Measurements from ENCODE around the gene SLC36A3. TPM values are rescaled to one million over a fixed set of nuclear protein-coding genes. Genes with fewer than 3 reads are reported as not detected.

The SLC36A3 gene
- total and polyA plus RNA-seq, 2 of the 8 experiments (the other 6 are each of a cell fraction or from before 2014, with no cell fraction given) = not detected

- H4K91ac ChIP-seq (replicated peaks; ENCODE audit: insufficient read length, low read length) = no peak overlapping the region
- no peak for TF ChIP-seq TCF12 (IDR thresholded peaks at IDR 0.05; ENCODE audit: low read depth, low read length)
- no peak for TF ChIP-seq TAF1 (IDR thresholded peaks at IDR 0.05; ENCODE audit: low read depth, low read length)
- TF ChIP-seq BRCA1 (IDR thresholded peaks at IDR 0.05; ENCODE audit: low read depth, low read length) = no peak
- no peak for TF ChIP-seq TBP (IDR thresholded peaks at IDR 0.05; ENCODE audit: low read depth, low read length)
- no peak for TF ChIP-seq KDM4A (IDR thresholded peaks at IDR 0.05; ENCODE audit: low read depth, low read length, severe bottlenecking)
- TF ChIP-seq SP2 (IDR thresholded peaks at IDR 0.05; ENCODE audit: low read length) = no peak
- TF ChIP-seq KDM5A (IDR thresholded peaks at IDR 0.05; ENCODE audit: low read length) = no peak
- TF ChIP-seq SUZ12 (IDR thresholded peaks at IDR 0.05; ENCODE audit: low read length) = no peak
- TF ChIP-seq USF2 (IDR thresholded peaks at IDR 0.05; ENCODE audit: low read length) = no peak
- no peak for TF ChIP-seq EZH2 (IDR thresholded peaks at IDR 0.05; ENCODE audit: low read depth, low read length, severe bottlenecking)
- no peak for TF ChIP-seq ASH2L (IDR thresholded peaks at IDR 0.05; ENCODE audit: low read length)
- H4K5ac ChIP-seq (ENCODE audit: insufficient read length, low read depth, low read length) = no peak overlapping the region
- no peak for DNase-seq (ENCODE audit: low read depth in 1 of 2, low spot score in 2 of 2)
- H3K4me1 ChIP-seq (replicated peaks in 1 of 4; ENCODE audit: control insufficient read depth in 3 of 4, insufficient read depth in 4 of 4, low read length in 3 of 4) = no peaks in the 10 kb centered on the region
- no peaks in the 10 kb centered on the region for H3K23me2 ChIP-seq (ENCODE audit: low read depth, low read length)
- H2BK120ac ChIP-seq (replicated peaks; ENCODE audit: low read depth, low read length) = no peak overlapping the region
- no peak overlapping the region for H3K4ac ChIP-seq (replicated peaks; ENCODE audit: insufficient read length, low read depth, low read length)
- H3K18ac ChIP-seq (ENCODE audit: extremely low read depth, low read length) = no peak overlapping the region
- no peak overlapping the region for H3K27ac ChIP-seq (ENCODE audit: low read depth, low read length)
- H2BK15ac ChIP-seq (ENCODE audit: low read length) = no peak overlapping the region
- no peak overlapping the region for H3K14ac ChIP-seq (ENCODE audit: insufficient read length)
- no peak overlapping the region for H4K8ac ChIP-seq (ENCODE audit: extremely low read depth, insufficient read depth, low read length)
- CTCF ChIA-PET (ENCODE audit: partially characterized antibody) = interaction anchor here (0.7 to 4.5 kb wide), 9 partner anchors 12 to 243 kb away, joined by 3 to 45 read pairs (median 4); no protein-coding TSS in a partner anchor
- no peaks in the 10 kb centered on the region for H3K27me3 ChIP-seq (replicated peaks in 1 of 4; ENCODE audit: control insufficient read depth in 3 of 4, extremely low read depth in 1 of 4, insufficient read depth in 3 of 4, low read length in 3 of 4)
- POLR2A ChIA-PET (ENCODE audit: partially characterized antibody) = no interaction called here
- no peaks in the 10 kb centered on the region for H3K79me2 ChIP-seq (ENCODE audit: control insufficient read depth in 1 of 2, insufficient read depth in 2 of 2, low read length in 2 of 2)
- H3K4me2 ChIP-seq (ENCODE audit: insufficient read depth in 1 of 2, low read depth in 2 of 2, low read length in 2 of 2) = no peak overlapping the region
- H2AFZ ChIP-seq (ENCODE audit: low read length) = no peak overlapping the region
- H3K56ac ChIP-seq (replicated peaks; ENCODE audit: insufficient read length, low read depth, low read length) = no peak overlapping the region
- H3K4me3 ChIP-seq (ENCODE audit: extremely low read depth in 1 of 4, insufficient read depth in 2 of 4, low read depth in 3 of 4, low read length in 4 of 4) = no peak overlapping the region
- no peaks in the 10 kb centered on the region for H4K20me1 ChIP-seq (replicated peaks in 1 of 2; ENCODE audit: control insufficient read depth in 1 of 2, insufficient read depth in 2 of 2, low read length in 2 of 2)
- no peak overlapping the region for H2AK5ac ChIP-seq (ENCODE audit: low read depth, low read length)
- no peak overlapping the region for H2BK5ac ChIP-seq (ENCODE audit: low read depth, low read length)
- no peak for FAIRE-seq
- no peak overlapping the region for H3K23ac ChIP-seq (ENCODE audit: insufficient read length)
- H3K79me1 ChIP-seq (ENCODE audit: low read depth, low read length) = no peaks in the 10 kb centered on the region
- WGBS, 2 experiments (ENCODE audit: extremely low coverage in 1 of 2, insufficient coverage in 1 of 2, insufficient read length in 1 of 2, insufficient replicate concordance in 2 of 2, low coverage in 1 of 2, low lambda C conversion rate in 2 of 2, missing lambda C conversion rate in 1 of 2) = 93% methylated on average over 2 of the region's 2 CpGs; no CpG with 5 or more reads in 1 of the 2 experiments
- no peaks in the 10 kb centered on the region for H3K9me3 ChIP-seq (ENCODE audit: insufficient read depth in 2 of 2, low read depth in 1 of 2, low read length in 1 of 2)
- no peak overlapping the region for H2BK20ac ChIP-seq (ENCODE audit: low read length)
- H3K9ac ChIP-seq (replicated peaks in 1 of 4; ENCODE audit: extremely low read depth in 1 of 4, low read depth in 3 of 4, low read length in 3 of 4) = no peak overlapping the region
- no peak overlapping the region for H2BK12ac ChIP-seq (ENCODE audit: low read depth, low read length)
- no peaks in the 10 kb centered on the region for H3K36me3 ChIP-seq (ENCODE audit: control insufficient read depth in 2 of 4, insufficient read depth in 4 of 4, low read length in 3 of 4)
Observed at GRCh38 chr5:151280443-151280842, 23.1 kb downstream of the SLC36A3 start.

All from H1 (cell line).